GM23338 (cell line): Measurements from ENCODE around the gene ECHDC3.

Source experiments
- CTCF ChIP-seq, 2 experiments: fragments of 200-600 bp in 1 of 2; sonication (generic) in 1 of 2; conservative IDR thresholded peaks; 2 replicates each; pipeline versions ENCODE4 v1.5.1 to v1.6.1; 2016 to 2017; ENCODE audit warnings: antibody characterized with exemption in 2 of 2, low read depth in 2 of 2, mild to moderate bottlenecking in 2 of 2, moderate library complexity in 1 of 2
- ETS1 ChIP-seq: IDR thresholded peaks from 2 replicates; pipeline ENCODE4 v1.6.1; 2016; ENCODE audit warnings: antibody characterized with exemption
- EZH2 ChIP-seq: fragments of 200-600 bp; sonication (generic); IDR thresholded peaks from one replicate; pipeline ENCODE4 v1.8.0; 2017; ENCODE audit warnings: antibody characterized with exemption, mild to moderate bottlenecking, low read depth; ENCODE audit not compliant: unreplicated experiment
- EZH2phosphoT487 ChIP-seq: fragments of 200-600 bp; sonication (generic); IDR thresholded peaks from one replicate; pipeline ENCODE4 v1.8.1; 2018; ENCODE audit warnings: antibody characterized with exemption; ENCODE audit not compliant: unreplicated experiment
- JUNB ChIP-seq: IDR thresholded peaks from one replicate; pipeline ENCODE4 v1.6.1; 2016; ENCODE audit warnings: antibody characterized with exemption; ENCODE audit not compliant: unreplicated experiment
- NANOG ChIP-seq: IDR thresholded peaks from 2 replicates; pipeline ENCODE4 v1.6.1; 2016; ENCODE audit warnings: antibody characterized with exemption, borderline replicate concordance
- POLR2AphosphoS5 ChIP-seq: IDR thresholded peaks from 2 replicates; pipeline ENCODE4 v1.6.1; 2016; ENCODE audit warnings: antibody characterized with exemption, low read depth
- REST ChIP-seq: IDR thresholded peaks from one replicate; pipeline ENCODE4 v1.6.1; 2018; ENCODE audit warnings: antibody characterized with exemption; ENCODE audit not compliant: unreplicated experiment
- ZNF114 ChIP-seq: fragments of 250-450 bp; sonication (Bioruptor Pico); IDR thresholded peaks from 2 replicates; pipeline ENCODE4 v1.5.0; 2020; ENCODE audit warnings: mild to moderate bottlenecking, moderate library complexity
- ZNF331 ChIP-seq: fragments of 250-450 bp; sonication (Bioruptor Pico); IDR thresholded peaks from 2 replicates; pipeline ENCODE4 v1.5.0; 2020; ENCODE audit warnings: low read depth, mild to moderate bottlenecking, moderate library complexity

GRCh38 chr10:11772575-11773288 lies 30.6 kb downstream of the ECHDC3 start:
- TF ChIP-seq EZH2 (no peak), CTCF (conservative IDR thresholded peaks at IDR 0.05; ENCODE audit: low read depth in 2 of 2) (no peak), JUNB (no peak), REST (no peak), EZH2phosphoT487 (no peak), ZNF331 (CRISPR knock-in tag) (no peak), POLR2AphosphoS5 (no peak), NANOG (no peak), ZNF114 (CRISPR knock-in tag) (no peak), ETS1 (no peak)
